KMS-11 (cell line): Measurements from ENCODE around the gene MYH7B.

ENCODE experiments used
- H2AFZ ChIP-seq: fragments of 200-600 bp; sonication (generic); 2 replicates; pipeline ENCODE4 v1.6.1; 2016; ENCODE audit warnings: antibody characterized with exemption, mixed run types, low read depth
- H3K27ac ChIP-seq: fragments of 200-600 bp; sonication (generic); 2 replicates; pipeline ENCODE4 v1.6.1; 2016; ENCODE audit warnings: mild to moderate bottlenecking, mixed run types
- H3K27me3 ChIP-seq: fragments of 200-600 bp; sonication (generic); 2 replicates; pipeline ENCODE4 v1.6.1; 2017; ENCODE audit warnings: mild to moderate bottlenecking, low read depth, mixed run types, moderate library complexity; ENCODE audit not compliant: insufficient read depth
- H3K36me3 ChIP-seq: fragments of 200-600 bp; sonication (generic); 2 replicates; pipeline ENCODE4 v1.6.1; 2017; ENCODE audit warnings: mild to moderate bottlenecking, mixed run types; ENCODE audit not compliant: insufficient read depth
- H3K4me1 ChIP-seq: fragments of 200-600 bp; sonication (generic); 2 replicates; pipeline ENCODE4 v1.6.1; 2016; ENCODE audit warnings: mild to moderate bottlenecking, low read depth, mixed run types; ENCODE audit not compliant: poor library complexity, severe bottlenecking
- H3K4me2 ChIP-seq: fragments of 200-600 bp; sonication (generic); 2 replicates; pipeline ENCODE4 v1.7.0; 2016; ENCODE audit warnings: mild to moderate bottlenecking, mixed run types
- H3K4me3 ChIP-seq: fragments of 200-600 bp; sonication (generic); IDR thresholded peaks from 2 replicates; pipeline ENCODE4 v1.6.1; 2017; ENCODE audit warnings: low read depth, low read length, mixed read lengths; ENCODE audit not compliant: insufficient read depth
- H3K79me2 ChIP-seq: fragments of 200-600 bp; sonication (generic); 2 replicates; pipeline ENCODE4 v1.6.1; 2016; ENCODE audit warnings: low read depth, mixed run types; ENCODE audit not compliant: insufficient read depth
- H3K9ac ChIP-seq: fragments of 200-600 bp; sonication (generic); 2 replicates; pipeline ENCODE4 v1.6.1; 2016; ENCODE audit warnings: mild to moderate bottlenecking, mixed run types
- H4K20me1 ChIP-seq: fragments of 200-600 bp; sonication (generic); 2 replicates; pipeline ENCODE4 v1.6.1; 2016; ENCODE audit warnings: mild to moderate bottlenecking, mixed run types; ENCODE audit not compliant: insufficient read depth
- CTCF ChIP-seq: fragments of 200-600 bp; sonication (generic); conservative IDR thresholded peaks from 2 replicates; pipeline ENCODE4 v1.6.1; 2017; ENCODE audit warnings: low read depth, mild to moderate bottlenecking, antibody characterized with exemption, low read length, moderate library complexity, mixed read lengths

MYH7B gene

GRCh38 chr20:34916774-34917354, 38.8 kb upstream of the MYH7B start:
- Histone ChIP-seq H4K20me1 (no peaks in the 10 kb centered on the region), H3K36me3 (no peaks in the 10 kb centered on the region), H3K27me3 (no peaks in the 10 kb centered on the region), H3K4me3 (no peak overlapping the region), H3K4me1 (no peaks in the 10 kb centered on the region), H3K79me2 (no peaks in the 10 kb centered on the region), H3K9ac (no peak overlapping the region), H3K4me2 (no peak overlapping the region), H3K27ac (no peak overlapping the region), H2AFZ (no peak overlapping the region)
- no peak for TF ChIP-seq CTCF

DNA sequence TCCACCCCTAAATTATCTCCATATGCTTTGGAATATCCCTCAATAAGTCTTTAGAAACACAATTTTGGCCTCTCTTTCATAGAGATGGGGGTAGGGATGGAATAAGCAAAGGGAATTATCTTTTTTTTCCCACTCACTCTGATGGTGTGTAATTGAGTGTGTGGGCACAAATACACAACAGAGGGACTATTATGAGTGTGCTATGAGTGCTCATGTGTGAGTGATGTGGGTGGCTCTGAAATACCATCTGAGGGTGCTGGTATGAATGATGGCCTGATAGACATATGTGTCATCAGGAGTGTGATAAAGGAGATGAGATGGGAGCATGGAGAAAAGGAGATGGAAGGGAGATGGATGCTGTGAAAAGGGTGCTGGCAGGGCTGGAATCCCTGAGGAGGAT, 35.6 kb upstream of the MYH7B start:
- Histone ChIP-seq H3K36me3 (no peaks in the 10 kb centered on the region), H3K79me2 (no peaks in the 10 kb centered on the region), H3K9ac (no peak overlapping the region), H3K4me2 (no peak overlapping the region), H3K27me3 (no peaks in the 10 kb centered on the region), H4K20me1 (no peaks in the 10 kb centered on the region), H3K4me3 (no peak overlapping the region), H3K4me1 (no peaks in the 10 kb centered on the region), H3K27ac (no peak overlapping the region), H2AFZ (no peak overlapping the region)
- TF ChIP-seq CTCF: no peak

DNA sequence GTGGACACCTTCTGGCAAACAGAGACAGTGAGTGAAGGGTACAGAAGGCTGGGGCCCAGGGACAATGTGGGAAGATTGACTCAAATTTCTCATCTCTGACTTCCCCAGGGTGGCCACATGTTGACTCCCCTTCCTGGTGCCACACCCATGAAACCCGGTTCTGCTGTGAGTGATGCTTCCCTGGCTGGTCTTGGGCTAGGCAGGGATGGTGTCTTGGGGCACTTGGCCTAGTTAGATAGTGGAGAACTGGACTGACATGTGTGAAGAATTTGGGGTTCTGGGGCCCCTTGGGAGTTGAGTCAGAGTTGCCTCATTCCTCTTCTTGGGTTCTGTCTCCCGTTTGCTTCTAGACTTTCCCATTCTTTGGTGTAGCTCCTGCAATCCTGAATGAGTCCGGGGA, 34.2 kb upstream of the MYH7B start:
- TF ChIP-seq CTCF: no peak
- Histone ChIP-seq H4K20me1 (no peaks in the 10 kb centered on the region), H3K4me2 (no peak overlapping the region), H3K4me3 (no peak overlapping the region), H3K27ac (no peak overlapping the region), H2AFZ (no peak overlapping the region), H3K27me3 (no peaks in the 10 kb centered on the region), H3K79me2 (no peaks in the 10 kb centered on the region), H3K36me3 (no peaks in the 10 kb centered on the region), H3K4me1 (no peaks in the 10 kb centered on the region), H3K9ac (no peak overlapping the region)

DNA sequence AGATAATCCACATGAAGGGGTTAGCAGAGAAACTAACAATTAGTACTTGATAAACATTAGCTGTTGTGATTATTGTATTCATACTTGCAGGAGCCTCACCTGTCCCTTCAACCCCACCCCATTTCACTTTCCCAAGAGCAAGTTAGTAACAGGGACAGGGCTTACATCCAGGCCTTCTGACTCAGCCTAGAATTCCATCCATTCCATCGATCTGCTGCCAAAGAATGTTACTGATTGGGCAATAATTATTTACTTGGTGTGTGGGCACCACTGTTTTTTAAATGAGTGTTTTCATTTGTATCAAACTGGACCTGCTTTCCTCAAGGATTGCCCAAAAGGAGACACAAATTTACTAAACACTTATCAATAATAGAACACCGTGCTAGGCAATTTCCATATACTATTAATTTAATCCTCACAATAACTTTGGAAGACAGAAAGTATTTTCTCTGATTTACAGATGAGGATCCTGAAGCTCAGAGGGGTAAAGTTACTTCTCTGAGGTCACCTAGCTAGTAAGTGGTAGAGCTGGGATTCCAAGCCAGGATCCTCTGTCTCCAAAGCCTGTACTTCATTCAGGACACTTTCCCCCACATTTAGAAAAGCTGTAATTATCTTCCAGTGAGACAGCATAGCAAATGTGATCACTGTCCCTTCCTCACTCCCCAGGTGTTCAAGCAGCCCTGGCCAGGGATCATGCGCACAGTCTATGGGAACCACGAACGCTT, 32.9 kb upstream of the MYH7B start:
- no peak overlapping the region for H3K9ac ChIP-seq
- TF ChIP-seq CTCF: no peak
- no peak overlapping the region for H3K4me3 ChIP-seq
- H3K79me2 ChIP-seq: no peaks in the 10 kb centered on the region
- H3K27ac ChIP-seq: no peak overlapping the region
- no peaks in the 10 kb centered on the region for H4K20me1 ChIP-seq
- no peaks in the 10 kb centered on the region for H3K27me3 ChIP-seq
- H3K4me2 ChIP-seq: no peak overlapping the region
- H3K4me1 ChIP-seq: no peaks in the 10 kb centered on the region
- H2AFZ ChIP-seq: no peak overlapping the region
- no peaks in the 10 kb centered on the region for H3K36me3 ChIP-seq
